RWPE1 (cell line): ENCODE results near the gene PSD4.

Source experiments
- CTCF ChIA-PET: fragments of 350-600 bp; sonication (Branson Sonifier 250); formaldehyde crosslinking; extraction: SDS; loops from one replicate; lab custom pipeline; 2021; lab: Yijun Ruan, JAX
- POLR2A ChIA-PET: fragments of 400-600 bp; formaldehyde crosslinking; extraction: SDS; loops from one replicate; lab custom pipeline; 2020; ENCODE audit warnings: antibody characterized with exemption; ENCODE audit not compliant: low non-redundant PET; lab: Yijun Ruan, JAX
- DNase-seq: peaks from one replicate; pipeline ENCODE4 v3.0.0; 2012; ENCODE audit warnings: low spot score
- H3K27ac ChIP-seq: fragments of 450-650 bp; 2 replicates; pipeline ENCODE4 v1.5.1; 2017
- CTCF ChIP-seq: fragments of 450-650 bp; conservative IDR thresholded peaks from 2 replicates; pipeline ENCODE4 v1.5.1; 2017; ENCODE audit warnings: low read depth, mild to moderate bottlenecking

PSD4 gene

DNA sequence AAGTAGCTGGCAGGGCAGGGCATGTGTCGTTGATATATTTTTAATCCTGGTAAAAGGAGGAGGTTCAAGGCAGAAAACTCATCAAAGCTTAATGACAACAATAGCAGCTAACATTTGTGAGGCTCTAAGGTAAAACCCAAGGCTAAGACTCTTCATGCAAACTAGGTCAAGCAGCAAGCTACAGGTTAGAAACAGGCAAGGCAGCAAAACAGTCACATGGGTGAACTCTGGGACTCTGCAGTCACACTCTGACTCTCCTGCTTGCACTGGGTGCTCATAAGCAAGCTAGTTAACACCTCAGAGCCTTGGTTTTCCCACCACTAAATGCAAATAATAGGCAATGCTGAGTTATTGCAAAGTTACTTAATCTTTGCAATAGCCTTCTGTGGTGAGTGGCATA is 38.5 kb upstream of the PSD4 start:
- TF ChIP-seq CTCF, result no peak
- CTCF ChIA-PET, result interaction anchor here (0.7 to 2.0 kb wide), 2 partner anchors 50 to 255 kb away, joined by 3 to 5 read pairs; no protein-coding TSS in a partner anchor
- DNase-seq, result no peak
- POLR2A ChIA-PET, result no interaction called here
- H3K27ac ChIP-seq, result no peak overlapping the region

- DNase-seq, result peak; percentile 51
- no peak overlapping the region for H3K27ac ChIP-seq
- TF ChIP-seq CTCF, result peak; percentile 65
- POLR2A ChIA-PET, result no interaction called here
- CTCF ChIA-PET, result interaction anchor here (0.6 to 2.7 kb wide), 21 partner anchors 8 to 437 kb away, joined by 3 to 13 read pairs (median 4); no protein-coding TSS in a partner anchor
Observed at GRCh38 chr2:113136828-113137775, 36.7 kb upstream of the PSD4 start.

- CTCF ChIA-PET, result interaction anchor here (0.6 to 2.7 kb wide), 22 partner anchors 12 to 902 kb away, joined by 3 to 13 read pairs (median 4); partner anchors contain the start of gene IL1B
- no peak overlapping the region for H3K27ac ChIP-seq
- TF ChIP-seq CTCF, result no peak
- POLR2A ChIA-PET, result interaction anchor here (0.9 kb wide), 1 partner anchor 20 kb away, joined by 3 read pairs; no protein-coding TSS in a partner anchor
- DNase-seq, result no peak
Observed at GRCh38 chr2:113137827-113138226, 35.9 kb upstream of the PSD4 start.

GRCh38 chr2:113138428-113139322 is 35.1 kb upstream of the PSD4 start:
- no peak overlapping the region for H3K27ac ChIP-seq
- POLR2A ChIA-PET, result interaction anchor here (0.9 kb wide), 1 partner anchor 19 kb away, joined by 3 read pairs; no protein-coding TSS in a partner anchor

DNA sequence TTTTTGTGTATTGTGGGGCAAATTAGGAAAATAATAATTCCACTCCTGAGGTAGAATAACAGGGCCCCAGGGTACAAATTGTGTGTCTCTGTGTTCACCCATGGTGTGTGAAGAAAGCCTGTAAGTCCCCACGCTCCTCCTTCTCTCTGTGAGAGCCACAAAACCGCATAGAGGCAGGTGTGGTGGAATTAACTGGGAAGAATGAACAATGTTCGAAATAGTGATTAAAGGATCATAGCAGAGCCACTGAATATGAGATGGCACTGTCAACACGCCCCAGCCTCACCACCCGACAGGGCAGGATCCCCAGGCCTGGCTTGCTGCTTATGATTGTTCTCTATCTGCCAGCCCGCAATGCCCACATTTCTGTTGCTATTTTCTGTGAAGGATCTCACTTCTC is 32.3 kb upstream of the PSD4 start:
- no peak overlapping the region for H3K27ac ChIP-seq
- ChIA-PET POLR2A (no interaction called here), CTCF (interaction anchor here (1.1 kb wide), 1 partner anchor 58 kb away, joined by 5 read pairs; no protein-coding TSS in a partner anchor)
- TF ChIP-seq CTCF, result no peak
- no peak for DNase-seq

More at GRCh38 chr2:113138428-113139322, 35.1 kb upstream of the PSD4 start:
- peak; percentile 84 for TF ChIP-seq CTCF
- CTCF ChIA-PET, result interaction anchor here (0.6 to 2.7 kb wide), 23 partner anchors 9 to 903 kb away, joined by 3 to 13 read pairs (median 4); partner anchors contain the start of gene IL1B
- DNase-seq, result peak; percentile 68
